GM12874 (cell line): ENCODE data around the gene FIS1.

Experiments
- CTCF ChIP-seq: IDR thresholded peaks from 2 replicates; pipeline ENCODE4 v1.5.1; 2011; ENCODE audit warnings: low read depth, mild to moderate bottlenecking, control low read depth, low read length, moderate library complexity; ENCODE audit not compliant: insufficient read depth

The FIS1 gene

GRCh38 chr7:101244375-101245146 is at the start of gene FIS1:
Gene FIS1, minus strand, starts transcription at chr7:101245081. Its CDS starts 77 bp downstream, at chr7:101245004.
- TF ChIP-seq CTCF: peak; percentile 94

GRCh38 chr7:101294039-101294831 is 49.4 kb upstream of the FIS1 start:
- no peak for TF ChIP-seq CTCF

GRCh38 chr7:101290186-101291037 is 45.5 kb upstream of the FIS1 start:
- peak; percentile 65 for TF ChIP-seq CTCF

GRCh38 chr7:101288439-101288838 is 43.6 kb upstream of the FIS1 start:
- no peak for TF ChIP-seq CTCF

- TF ChIP-seq CTCF: no peak
Observed at GRCh38 chr7:101287032-101287431, 42.2 kb upstream of the FIS1 start.

GRCh38 chr7:101285171-101285570 is 40.3 kb upstream of the FIS1 start:
- TF ChIP-seq CTCF: no peak
